HEK293T (cell line): ENCODE data around the gene TCOF1.

Experiments used
- CTBP1 ChIP-seq: fragments of 450-650 bp; IDR thresholded peaks from 2 replicates; pipeline ENCODE4 v1.6.1; 2016; ENCODE audit warnings: borderline replicate concordance
- FOXA1 ChIP-seq: fragments of 450-650 bp; IDR thresholded peaks from 2 replicates; pipeline ENCODE4 v1.6.1; 2016; ENCODE audit warnings: mild to moderate bottlenecking
- HDGF ChIP-seq: fragments of 450-650 bp; IDR thresholded peaks from 2 replicates; pipeline ENCODE4 v1.6.1; 2017; ENCODE audit warnings: antibody characterized with exemption, borderline replicate concordance
- SP1 ChIP-seq: fragments of 450-650 bp; IDR thresholded peaks from 2 replicates; pipeline ENCODE4 v1.6.1; 2017
- SUZ12 ChIP-seq: fragments of 450-650 bp; IDR thresholded peaks from 2 replicates; pipeline ENCODE4 v1.6.1; 2016; ENCODE audit warnings: mild to moderate bottlenecking

GRCh38 chr5:150422075-150422474 lies 64.6 kb downstream of the TCOF1 start:
- TF ChIP-seq SP1 (no peak), SUZ12 (no peak), CTBP1 (no peak), HDGF (no peak), FOXA1 (no peak)
